ENCODE measurements around the gene GHITM. TPM values are rescaled to one million over a fixed set of nuclear protein-coding genes. Genes with fewer than 3 reads are reported as not detected.

Gene GHITM
- total RNA-seq, 2 donors from 2014 or later: 52.1 to 55.5 TPM

DNA sequence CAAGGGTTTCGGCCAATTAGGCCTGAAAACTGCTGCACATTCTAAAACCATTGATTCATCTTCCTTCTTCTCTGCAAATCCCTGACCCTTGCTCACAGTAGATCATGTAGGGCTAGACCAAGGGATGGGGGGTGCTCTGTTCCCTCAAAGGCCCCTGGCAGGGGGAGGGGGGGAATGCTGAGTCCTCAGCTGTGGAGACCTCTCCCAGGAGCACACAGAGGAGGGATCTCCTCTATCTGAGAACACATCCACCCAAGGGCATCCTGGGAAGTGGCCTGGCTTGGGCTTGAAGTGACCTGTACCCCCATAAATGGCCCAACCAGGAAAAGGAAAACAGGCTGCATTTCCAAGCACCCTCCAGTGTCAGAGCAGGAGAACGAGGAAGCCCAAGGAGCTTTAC lies 54.0 kb downstream of the GHITM start:
- Histone ChIP-seq H3K27me3 (peaks cover 0 to 22% of the 10 kb centered on the region in 2 donors), H3K4me3 (no peak overlapping the region), H3K36me3 (replicated peaks in 1 of 2; ENCODE audit: insufficient read depth in 1 of 2, low read depth in 2 of 2) (no peaks in the 10 kb centered on the region), H3K27ac (no peak overlapping the region), H3K9me3 (no peaks in the 10 kb centered on the region), H3K4me1 (peaks cover 14% of the 10 kb centered on the region)
- TF ChIP-seq, protein P1, sequence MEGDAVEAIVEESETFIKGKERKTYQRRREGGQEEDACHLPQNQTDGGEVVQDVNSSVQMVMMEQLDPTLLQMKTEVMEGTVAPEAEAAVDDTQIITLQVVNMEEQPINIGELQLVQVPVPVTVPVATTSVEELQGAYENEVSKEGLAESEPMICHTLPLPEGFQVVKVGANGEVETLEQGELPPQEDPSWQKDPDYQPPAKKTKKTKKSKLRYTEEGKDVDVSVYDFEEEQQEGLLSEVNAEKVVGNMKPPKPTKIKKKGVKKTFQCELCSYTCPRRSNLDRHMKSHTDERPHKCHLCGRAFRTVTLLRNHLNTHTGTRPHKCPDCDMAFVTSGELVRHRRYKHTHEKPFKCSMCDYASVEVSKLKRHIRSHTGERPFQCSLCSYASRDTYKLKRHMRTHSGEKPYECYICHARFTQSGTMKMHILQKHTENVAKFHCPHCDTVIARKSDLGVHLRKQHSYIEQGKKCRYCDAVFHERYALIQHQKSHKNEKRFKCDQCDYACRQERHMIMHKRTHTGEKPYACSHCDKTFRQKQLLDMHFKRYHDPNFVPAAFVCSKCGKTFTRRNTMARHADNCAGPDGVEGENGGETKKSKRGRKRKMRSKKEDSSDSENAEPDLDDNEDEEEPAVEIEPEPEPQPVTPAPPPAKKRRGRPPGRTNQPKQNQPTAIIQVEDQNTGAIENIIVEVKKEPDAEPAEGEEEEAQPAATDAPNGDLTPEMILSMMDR (IDR thresholded peaks at IDR 0.05): no peak
- no peak for TF ChIP-seq POLR2A (IDR thresholded peaks at IDR 0.05)
- intact Hi-C loops (cut with DNase I): no loop called here
- DNase-seq: no peak
- no peak for ATAC-seq
- 88 to 94% methylated on average over 2 of the region's 2 CpGs for WGBS, 2 donors

DNA sequence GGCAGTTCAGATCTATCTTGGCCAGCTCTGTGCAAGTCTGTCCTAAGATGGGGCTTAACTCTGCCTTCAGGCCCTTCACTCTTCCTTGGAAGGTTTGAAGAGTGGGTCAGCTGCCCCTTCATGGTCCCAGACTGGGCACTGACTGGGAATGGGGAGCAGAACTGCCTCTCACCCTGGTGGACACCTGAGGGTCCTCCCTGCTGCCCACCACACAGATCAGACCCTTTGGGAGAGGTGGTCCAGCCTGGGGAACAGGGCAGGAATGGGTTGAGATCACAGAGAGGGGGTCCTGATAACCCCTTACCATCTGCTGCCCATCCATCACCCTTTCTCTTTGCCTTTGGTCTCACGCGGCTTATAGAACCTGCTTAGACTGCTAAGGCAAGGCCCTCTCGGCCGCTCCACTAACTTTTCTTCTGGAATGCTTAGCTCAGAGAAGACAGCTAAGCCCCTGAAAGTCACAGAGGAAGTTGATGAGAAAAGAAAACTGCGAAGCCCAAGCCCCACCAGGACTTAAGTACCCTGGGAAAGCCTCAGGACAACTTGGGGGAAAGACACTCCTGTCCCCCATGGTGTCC lies 54.6 kb downstream of the GHITM start:
- Histone ChIP-seq H3K4me3 (peak overlapping the region in 1 of 2 donors; percentile 17), H3K27me3 (peaks cover 0 to 22% of the 10 kb centered on the region in 2 donors), H3K27ac (no peak overlapping the region), H3K9me3 (no peaks in the 10 kb centered on the region), H3K4me1 (peaks cover 14% of the 10 kb centered on the region), H3K36me3 (replicated peaks in 1 of 2; ENCODE audit: insufficient read depth in 1 of 2, low read depth in 2 of 2) (no peaks in the 10 kb centered on the region)
- WGBS, 2 donors: 34 to 42% methylated on average over 5 of the region's 5 CpGs
- TF ChIP-seq POLR2A (IDR thresholded peaks at IDR 0.05): no peak
- TF ChIP-seq, protein P1 (IDR thresholded peaks at IDR 0.05): no peak
- intact Hi-C loops (cut with DNase I): no loop called here
- ATAC-seq (no peak), DNase-seq (no peak)

DNA sequence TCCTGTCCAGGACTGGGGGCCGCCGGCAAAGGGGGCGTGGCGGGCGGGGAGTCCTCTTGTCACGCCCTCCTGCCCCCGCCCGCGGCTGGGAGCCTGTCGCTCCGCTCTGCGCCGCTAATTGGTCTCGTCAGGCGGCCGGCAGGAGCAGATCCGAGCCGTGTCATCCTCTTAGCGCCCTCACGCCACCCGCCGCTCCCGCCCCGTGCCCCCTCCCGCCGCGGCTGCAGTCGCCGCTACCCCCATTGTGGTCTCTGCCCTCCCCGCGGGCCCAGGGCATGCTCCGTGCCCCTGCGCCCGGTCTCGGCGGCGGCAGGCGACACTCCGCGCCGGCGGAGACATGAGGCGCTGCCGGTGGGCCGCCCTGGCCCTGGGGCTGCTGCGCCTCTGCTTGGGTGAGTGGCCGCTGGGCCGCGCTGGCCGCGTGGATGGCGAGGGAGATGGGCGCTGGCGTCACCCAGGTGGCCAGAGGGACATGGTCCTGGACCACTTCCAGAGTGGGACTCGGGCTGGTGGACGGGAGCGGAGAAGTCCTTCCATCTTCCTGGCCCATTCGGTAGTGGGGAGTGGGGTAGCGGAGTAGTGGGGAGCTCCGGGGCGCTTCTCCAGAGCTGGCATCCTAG lies 55.2 kb downstream of the GHITM start, which contains the start of gene CDHR1:
TSS of gene CDHR1 (plus strand) at position 114 of the 620 bp plus-strand sequence. CDS start at position 338, 224 bp downstream.
- no peak for TF ChIP-seq POLR2A (IDR thresholded peaks at IDR 0.05)
- TF ChIP-seq, protein P1 (IDR thresholded peaks at IDR 0.05): no peak
- DNase-seq (peak in 2 of 4 donors; percentile 9 to 25), ATAC-seq (peak; percentile 38)
- peaks cover 14% of the 10 kb centered on the region for H3K4me1 ChIP-seq
- no peaks in the 10 kb centered on the region for H3K36me3 ChIP-seq (replicated peaks in 1 of 2; ENCODE audit: insufficient read depth in 1 of 2, low read depth in 2 of 2)
- peaks cover 0 to 22% of the 10 kb centered on the region in 2 donors for H3K27me3 ChIP-seq
- peak within 1 kb of the TSS in 1 of 2 donors; percentile 17 for H3K4me3 ChIP-seq
- intact Hi-C loops (cut with DNase I): no loop called here
- no peak within 1 kb of the TSS for H3K27ac ChIP-seq
- H3K9me3 ChIP-seq: no peaks in the 10 kb centered on the region
- WGBS, 2 donors: 0 to 1% methylated on average over 17 to 61 of the region's 61 CpGs

DNA sequence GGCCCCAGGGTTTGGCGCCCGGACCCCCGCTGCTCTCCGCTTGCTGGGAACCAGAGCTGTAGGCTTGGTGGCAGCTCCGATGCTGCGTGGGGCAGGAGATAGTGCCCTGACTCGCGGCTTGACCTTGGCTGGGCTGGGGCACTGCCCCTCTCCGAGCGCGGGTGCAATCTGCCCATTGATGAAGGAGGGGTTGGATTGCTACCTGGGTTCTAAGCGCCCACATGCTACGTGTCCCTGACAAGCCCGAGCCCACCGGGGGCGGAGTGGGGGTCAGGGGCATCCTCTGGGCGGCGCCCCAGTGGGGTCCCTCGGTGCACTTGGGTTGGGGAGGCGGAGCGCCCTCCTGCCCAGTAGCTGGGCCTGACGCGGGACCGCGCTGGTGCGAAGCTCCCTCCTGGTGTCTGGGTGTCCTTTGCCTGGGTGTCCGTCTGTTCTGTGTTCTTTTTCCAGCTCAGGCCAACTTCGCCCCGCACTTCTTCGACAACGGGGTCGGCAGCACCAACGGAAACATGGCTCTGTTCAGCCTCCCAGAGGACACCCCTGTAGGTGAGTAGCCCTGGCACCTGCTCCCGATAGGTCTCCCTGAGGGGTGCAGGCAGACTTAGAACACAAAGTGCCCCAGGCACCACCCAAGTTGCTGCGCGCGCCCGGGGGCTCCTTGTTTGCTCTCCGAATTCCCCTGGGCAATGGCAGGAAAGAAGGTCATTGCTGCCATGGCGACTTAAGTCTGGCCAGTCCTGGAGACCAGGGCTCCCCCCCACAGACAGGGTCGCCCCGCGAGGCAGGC lies 55.9 kb downstream of the GHITM start:
- Histone ChIP-seq H3K4me3 (no peak overlapping the region), H3K27ac (no peak overlapping the region), H3K4me1 (peaks cover 14% of the 10 kb centered on the region), H3K36me3 (replicated peaks in 1 of 2; ENCODE audit: insufficient read depth in 1 of 2, low read depth in 2 of 2) (no peaks in the 10 kb centered on the region), H3K27me3 (peaks cover 0 to 22% of the 10 kb centered on the region in 2 donors), H3K9me3 (no peaks in the 10 kb centered on the region)
- ATAC-seq (no peak), DNase-seq (no peak)
- intact Hi-C loops (cut with DNase I): no loop called here
- no peak for TF ChIP-seq POLR2A (IDR thresholded peaks at IDR 0.05)
- TF ChIP-seq, protein P1 (IDR thresholded peaks at IDR 0.05): no peak
- 13 to 28% methylated on average over 6 to 36 of the region's 43 CpGs for WGBS, 2 donors
